ENCODE measurements around the gene PNMA6F.
"Not testable (repeated sequence)": the region's sequence is repeated elsewhere in the genome, so short reads cannot be mapped to it uniquely, and the experiment has no call there.

The PNMA6F gene

DNA sequence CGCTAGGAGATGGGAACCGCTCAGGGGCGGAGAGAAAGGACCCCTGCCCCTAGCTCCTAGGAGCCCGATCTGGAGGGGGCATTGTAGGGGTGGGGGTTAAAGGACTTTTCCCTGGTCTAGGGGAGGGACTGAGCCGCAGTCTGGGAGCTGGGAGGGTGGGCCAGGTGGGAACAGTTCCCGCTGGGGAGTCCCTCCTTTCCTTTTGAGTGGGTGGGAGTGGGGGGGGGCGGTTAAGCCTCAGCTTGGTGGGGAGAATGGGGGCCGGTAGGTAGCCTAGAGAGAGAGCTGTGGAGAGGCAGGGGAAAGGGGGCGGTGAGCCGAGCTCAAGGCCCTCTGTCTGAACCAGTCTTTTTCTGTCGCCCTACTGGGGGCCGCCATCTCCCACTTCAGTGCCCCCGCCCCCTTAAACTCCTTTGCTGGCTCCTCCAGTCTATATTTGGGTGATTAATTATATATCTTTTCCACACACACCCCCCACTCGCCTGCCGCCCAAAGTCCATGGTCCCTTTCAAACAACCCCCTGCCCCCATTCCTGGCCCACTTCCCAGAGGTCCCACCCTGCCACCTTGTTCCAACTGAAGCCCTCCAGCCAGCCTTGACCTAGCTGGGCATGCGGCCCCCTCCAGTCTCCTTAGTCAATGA lies 13.2 kb upstream of the PNMA6F start:
- DNase-seq (ENCODE audit: low read depth): no peak

GRCh38 chrX:153333821-153334653 lies 12.5 kb upstream of the PNMA6F start, which contains the start of gene ZNF275:
Gene ZNF275 (plus strand): TSS chrX:153334153. CDS start chrX:153336680, 2,527 bp downstream.
- DNase-seq (ENCODE audit: low read depth): peak; percentile 70

DNA sequence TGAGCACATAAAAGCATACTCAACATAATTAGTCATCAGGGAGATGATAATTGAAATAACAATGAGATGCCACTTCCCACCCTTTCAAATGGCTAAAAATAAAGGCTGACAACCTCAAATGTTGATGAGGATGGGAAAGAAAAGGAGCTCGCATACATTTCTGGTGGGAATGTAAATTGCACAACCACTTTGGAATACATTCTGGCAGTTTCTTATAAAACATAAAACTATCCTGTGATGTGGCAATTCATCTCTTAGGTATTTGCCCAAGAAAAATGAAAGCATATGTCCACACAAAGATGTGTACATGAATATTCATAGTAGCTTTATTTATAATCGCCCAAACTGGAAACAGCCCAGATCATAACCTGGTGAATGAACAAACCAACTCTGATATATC lies 11.7 kb upstream of the PNMA6F start:
- no peak for DNase-seq (ENCODE audit: low read depth)

GRCh38 chrX:153327561-153327960 lies 6.0 kb upstream of the PNMA6F start:
- DNase-seq (ENCODE audit: low read depth): no peak

- DNase-seq (ENCODE audit: low read depth): no peak
These were observed 897 bp downstream of the PNMA6F start for GRCh38 chrX:153320555-153321184.

GRCh38 chrX:153320047-153320443 lies 1.5 kb downstream of the PNMA6F start:
- DNase-seq (ENCODE audit: low read depth): not testable (repeated sequence)

DNA sequence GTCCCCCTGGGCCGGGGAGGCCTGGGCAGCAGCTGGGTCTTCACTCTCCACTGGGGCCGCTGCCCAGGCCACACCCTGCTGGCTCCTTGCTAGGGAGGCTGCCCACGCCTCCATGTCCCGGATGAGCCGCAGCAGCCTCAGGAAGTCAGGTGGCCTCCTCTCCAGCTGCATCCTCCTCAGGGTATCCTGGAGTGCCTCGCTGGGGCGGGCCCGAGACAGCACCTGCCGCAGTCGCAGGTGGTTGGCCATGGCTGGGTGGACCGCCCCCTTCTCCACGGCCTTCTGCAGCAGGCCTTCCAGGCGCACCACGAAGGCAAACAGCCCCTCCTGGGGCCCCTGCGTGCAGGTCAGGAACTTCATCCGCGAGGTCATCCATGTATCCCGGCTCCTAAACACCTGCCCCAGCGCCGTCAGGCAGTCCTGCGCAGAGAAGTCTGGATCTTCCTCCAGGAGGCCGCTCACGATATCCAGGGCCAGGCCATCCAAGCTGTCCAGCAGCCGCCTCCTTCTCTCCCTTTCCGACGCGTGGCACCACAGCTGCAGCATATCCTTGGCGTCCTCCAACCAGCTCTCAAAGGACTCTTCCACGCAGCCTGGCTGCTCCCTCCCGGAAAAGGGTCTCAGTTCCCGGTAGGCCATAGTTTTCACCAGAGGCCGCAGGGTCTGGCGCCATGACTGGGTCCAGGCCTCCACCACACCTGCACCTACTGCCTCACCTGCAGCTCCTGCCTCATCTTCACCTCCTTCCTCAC lies 2.1 kb downstream of the PNMA6F start:
- no peak for DNase-seq (ENCODE audit: low read depth)

DNA sequence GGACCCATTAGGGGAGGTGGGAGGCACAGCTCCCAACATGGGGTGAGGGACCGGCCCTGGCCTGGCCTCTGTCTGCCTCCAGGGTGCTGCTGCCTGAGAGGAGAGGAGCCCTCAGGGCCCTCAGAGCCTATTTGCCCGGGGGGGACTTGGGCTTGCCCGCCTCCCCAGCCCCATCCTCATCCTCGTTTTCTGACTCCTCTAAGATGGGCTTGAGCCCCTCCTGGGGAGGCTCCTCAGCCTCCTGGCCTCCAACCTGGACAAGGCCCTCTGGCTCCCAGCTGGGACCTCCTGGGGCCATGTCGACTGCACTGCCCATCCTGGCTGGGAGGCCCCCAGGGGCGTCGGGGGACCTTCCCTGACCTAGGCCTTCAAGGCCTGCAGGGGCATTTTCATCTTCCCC lies 2.8 kb downstream of the PNMA6F start:
- DNase-seq (ENCODE audit: low read depth): no peak

DNA sequence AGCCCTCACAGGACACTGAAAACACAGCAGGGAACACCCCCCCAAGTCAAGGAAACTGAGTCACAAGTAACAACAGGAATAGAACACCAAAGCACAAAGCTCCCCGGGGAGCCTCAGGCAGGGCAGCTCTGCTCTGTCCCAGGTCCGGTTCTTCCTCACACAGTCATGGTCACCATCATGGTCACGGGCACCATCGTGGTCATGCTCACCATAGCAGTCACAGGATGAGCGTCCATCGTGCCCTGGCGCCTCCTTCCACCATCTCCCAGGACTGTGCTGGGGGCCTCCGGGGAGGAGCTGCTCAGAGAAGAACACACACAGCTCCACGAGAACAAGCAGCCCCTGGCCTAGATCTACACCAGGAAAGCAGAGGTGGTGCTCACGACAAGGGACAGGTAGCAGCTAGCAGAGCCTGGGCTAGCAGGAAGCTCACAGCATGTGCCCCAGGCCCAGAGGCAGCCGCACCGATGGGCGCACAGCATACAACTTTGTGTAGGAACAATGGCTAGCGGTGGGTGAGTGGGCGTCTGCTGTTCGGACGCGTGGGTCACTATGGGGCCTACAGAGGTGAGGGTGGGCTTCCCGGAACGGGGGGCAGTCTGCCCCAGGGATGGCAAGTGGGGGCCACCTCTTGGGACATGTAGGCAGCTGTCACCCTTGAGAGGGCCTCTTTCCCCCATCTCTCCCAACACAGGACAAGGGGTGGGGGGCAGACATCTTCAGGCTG lies 3.4 kb downstream of the PNMA6F start:
- DNase-seq (ENCODE audit: low read depth): no peak

DNA sequence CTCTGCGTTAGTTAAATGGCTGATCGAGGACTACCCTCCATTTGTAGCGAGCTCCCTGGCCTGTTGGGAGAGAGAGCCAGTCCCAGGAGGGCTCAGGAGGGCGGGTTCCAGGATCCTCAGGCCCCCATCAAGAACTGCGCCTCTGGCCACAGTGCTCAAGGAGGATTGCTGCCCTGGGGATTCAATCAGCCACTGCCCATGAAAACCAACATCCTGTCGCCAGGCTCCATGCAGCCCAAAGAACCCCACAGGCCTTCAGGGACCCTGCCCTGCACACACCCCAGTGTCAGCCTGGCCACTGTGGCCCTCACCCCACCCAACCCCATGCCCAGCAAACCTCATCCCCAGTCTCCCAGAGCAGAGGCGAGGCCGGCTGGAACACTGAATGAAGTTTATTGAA lies 4.3 kb downstream of the PNMA6F start:
- DNase-seq (ENCODE audit: low read depth): no peak

DNA sequence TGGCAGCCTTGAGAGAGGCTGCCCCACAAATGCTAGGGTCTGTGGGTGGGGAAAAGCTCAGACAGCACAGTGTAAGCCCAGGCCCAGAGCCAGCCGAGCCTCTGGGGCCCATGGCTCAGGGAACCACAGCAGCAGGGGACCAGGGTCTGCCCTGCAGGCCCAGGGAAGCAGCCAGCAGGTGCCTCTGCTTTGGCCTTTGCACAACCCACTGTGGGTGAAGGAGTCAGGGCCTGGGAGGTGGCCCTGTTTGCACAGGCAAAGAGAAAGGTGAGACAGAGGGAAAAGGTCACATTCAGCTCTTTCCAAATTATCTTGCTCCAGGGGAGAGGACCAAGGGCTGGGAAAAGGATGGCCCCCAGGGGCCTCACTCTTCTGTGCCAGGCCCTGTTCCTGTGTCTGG lies 8.7 kb downstream of the PNMA6F start:
- no peak for DNase-seq (ENCODE audit: low read depth)

DNA sequence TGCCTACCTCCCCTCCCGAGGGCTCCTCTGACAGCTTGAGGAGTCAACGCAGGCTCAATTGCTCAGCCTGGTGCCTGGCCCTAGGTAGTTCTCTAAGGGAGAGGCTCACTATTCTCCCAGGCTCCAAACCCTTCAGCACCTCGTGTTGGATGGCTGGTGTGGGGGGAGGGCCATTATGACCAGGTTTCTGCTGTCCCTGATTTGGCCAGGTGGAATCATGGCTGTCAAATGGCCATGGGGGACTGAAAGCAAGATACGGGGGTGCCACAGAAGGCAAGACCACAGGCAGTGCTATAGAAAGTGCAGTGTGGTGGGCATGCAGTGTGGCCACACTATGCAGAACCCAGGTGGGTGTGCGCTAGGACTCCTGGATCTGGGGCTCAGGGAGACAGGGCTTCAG lies 9.5 kb downstream of the PNMA6F start:
- DNase-seq (ENCODE audit: low read depth): no peak

DNA sequence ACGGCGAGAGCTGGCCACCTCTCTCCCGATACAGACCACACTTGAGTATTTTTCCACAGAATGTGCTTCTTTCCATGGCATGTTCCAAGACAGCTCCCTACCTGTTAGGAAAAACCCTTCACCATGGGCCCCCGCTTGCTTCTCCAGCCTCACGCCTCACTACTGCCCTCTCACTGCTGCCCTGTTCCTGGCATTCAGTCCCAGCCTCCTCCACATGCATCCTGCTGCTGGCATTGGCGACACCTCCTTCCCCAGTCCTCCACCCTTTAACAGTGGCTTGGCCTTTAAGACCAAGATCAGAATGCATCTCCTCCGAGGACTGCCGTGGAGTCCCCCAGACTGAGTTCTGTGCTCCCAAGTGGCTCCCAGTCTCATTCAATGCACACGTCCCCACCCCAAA lies 10.7 kb downstream of the PNMA6F start:
- no peak for DNase-seq (ENCODE audit: low read depth)

- no peak for DNase-seq (ENCODE audit: low read depth)
These were observed 14.0 kb downstream of the PNMA6F start for GRCh38 chrX:153307276-153308178.

DNA sequence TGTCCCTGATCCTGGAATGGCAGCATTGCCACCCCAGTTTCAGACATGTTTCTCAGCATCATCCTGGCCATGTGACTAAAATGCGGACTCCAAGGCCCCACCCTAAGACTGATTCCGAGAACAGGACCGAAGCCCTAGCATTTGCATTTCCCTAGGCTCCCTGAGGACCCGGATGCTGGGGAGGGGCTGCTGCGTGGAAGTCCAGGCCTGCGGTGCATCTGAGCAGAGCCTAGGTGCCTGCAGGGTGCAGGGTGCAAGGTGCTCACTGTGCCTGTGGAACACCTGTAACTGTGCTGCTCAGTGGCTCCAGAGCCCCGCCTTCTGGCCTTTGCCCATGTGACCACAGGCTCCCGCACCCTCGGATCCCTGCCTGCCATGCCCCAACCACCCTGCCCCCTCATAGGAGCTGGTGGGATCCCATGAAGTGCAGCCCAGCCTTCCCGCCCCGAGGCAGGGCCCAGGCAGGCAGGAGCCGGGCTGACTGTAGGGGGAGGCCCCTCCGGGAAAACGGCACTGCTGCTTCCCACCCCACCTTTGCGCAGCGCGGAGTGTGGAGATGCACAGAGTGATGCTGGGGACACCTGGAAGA lies 14.9 kb downstream of the PNMA6F start:
- no peak for DNase-seq (ENCODE audit: low read depth)

DNA sequence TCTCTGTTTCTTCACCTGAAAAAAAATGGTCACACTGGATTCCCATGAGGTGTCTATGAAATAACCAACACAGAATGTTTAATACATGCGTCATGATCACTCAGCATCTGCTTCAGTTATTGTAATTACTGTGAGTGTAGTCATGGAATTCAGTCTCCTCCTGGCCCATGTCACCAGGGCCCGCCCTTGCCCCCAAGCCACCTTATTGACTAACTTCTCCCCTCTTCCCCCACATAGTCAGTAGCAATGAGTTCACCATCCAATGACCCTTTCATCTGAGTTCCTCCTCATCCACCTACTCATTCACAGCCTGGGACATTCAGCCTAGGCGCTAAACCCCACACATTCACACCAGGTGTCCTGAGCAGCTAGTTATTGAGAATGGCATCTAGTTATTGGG lies 15.6 kb downstream of the PNMA6F start:
- no peak for DNase-seq (ENCODE audit: low read depth)

DNA sequence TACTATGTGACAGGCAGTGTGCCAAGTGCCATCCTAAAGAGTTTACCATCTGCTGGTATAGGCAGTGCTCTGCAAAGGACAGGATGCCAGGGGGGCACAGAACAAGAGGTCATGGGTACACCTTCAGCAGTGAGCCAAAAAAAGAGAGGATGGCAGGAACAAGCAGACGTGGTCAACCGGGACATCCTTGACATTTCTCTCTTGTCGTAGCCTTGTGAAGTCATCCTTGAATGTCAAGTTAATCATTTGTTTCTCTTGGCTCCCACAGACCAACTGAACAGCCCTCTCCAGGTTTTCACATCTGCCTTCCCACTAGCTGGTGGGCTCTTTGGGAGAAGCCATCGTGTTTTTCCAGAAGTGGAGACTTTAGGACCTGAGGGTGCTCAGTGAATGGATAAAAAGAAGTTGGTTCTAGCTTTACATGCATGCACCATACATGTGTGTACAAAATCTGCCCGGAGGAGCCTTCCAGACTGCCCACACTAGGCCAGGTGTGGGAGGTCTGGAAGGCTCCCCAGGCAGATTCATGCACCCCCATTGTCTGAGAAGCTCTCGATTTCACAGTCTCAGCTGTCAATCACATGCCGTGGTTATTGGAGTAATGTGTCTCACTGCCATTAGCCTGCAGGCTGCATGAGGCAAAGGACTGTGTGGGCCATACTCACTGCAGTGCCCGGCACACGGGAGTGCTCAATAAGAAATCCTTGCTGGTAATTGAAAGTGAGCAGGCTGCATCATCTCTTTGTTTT lies 16.4 kb downstream of the PNMA6F start:
- no peak for DNase-seq (ENCODE audit: low read depth)

DNA sequence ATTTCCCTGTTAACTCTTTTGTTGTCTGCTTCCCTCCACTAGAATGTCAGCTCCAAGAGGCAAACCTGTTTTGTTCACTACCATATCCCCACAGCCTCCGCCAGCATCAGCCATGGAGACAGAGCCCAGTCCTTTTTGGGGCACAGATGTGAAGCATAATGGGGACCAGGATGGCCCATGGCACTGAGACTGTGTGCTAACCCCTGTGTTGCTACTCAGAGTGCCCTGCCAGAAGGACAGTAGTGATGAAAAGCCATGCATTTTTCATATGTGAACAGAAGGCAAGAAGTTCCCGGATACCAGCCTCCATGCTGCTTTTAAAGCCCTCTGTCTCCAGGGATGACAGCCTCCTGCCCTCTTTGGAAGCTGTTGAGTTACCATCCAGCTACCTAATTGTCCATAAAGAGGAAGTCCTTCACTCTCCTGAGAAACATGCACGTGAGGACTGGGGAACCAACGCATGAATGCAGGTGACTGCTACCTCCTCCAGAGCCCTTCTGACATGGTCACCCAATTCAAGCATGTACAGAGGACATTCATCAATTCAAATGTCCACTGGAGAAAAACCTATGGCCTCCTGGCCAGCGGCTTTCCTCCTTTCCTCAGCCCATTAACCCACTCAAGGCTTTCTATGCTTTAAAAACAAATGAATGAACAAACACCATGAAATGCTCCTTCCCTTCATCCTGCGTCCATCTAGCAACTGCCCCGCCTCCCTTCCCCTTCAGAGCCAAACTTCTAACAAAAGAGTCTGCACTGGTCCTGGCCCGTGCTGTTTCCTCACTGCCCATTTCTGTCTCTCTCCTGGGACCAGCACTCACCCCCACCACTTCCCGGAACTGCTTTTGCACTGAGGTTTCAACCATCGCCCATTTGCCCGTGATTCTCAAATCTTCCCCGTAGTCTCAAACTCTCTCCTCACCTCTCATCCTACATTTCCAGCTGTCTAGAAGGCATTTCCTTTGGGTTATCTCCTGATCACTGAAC lies 18.0 kb downstream of the PNMA6F start:
- DNase-seq (ENCODE audit: low read depth): no peak
